ENCODE results near the gene TBX20.
"Not testable (repeated sequence)": the region's sequence is repeated elsewhere in the genome, so short reads cannot be mapped to it uniquely, and the experiment has no call there.

The TBX20 gene

GRCh38 chr7:35215063-35215462, 38.8 kb downstream of the TBX20 start:
- DNase-seq, result not testable (repeated sequence)

- DNase-seq, result not testable (repeated sequence)
These were observed 47.0 kb downstream of the TBX20 start for GRCh38 chr7:35206924-35207323.

- DNase-seq, result not testable (repeated sequence)
These were observed 49.0 kb downstream of the TBX20 start for GRCh38 chr7:35204850-35205249.

GRCh38 chr7:35204031-35204430, 49.9 kb downstream of the TBX20 start:
- not testable (repeated sequence) for DNase-seq

GRCh38 chr7:35202353-35202752, 51.5 kb downstream of the TBX20 start:
- not testable (repeated sequence) for DNase-seq

- not testable (repeated sequence) for DNase-seq
These were observed 53.7 kb downstream of the TBX20 start for GRCh38 chr7:35200170-35200569.

GRCh38 chr7:35198370-35199140, 55.3 kb downstream of the TBX20 start:
- DNase-seq, result not testable (repeated sequence)

- not testable (repeated sequence) for DNase-seq
These were observed 62.3 kb downstream of the TBX20 start for GRCh38 chr7:35191571-35191970.

- DNase-seq, result not testable (repeated sequence)
These were observed 63.6 kb downstream of the TBX20 start for GRCh38 chr7:35190146-35190773.

GRCh38 chr7:35186751-35187150, 67.1 kb downstream of the TBX20 start:
- DNase-seq, result not testable (repeated sequence)

- peak; percentile 48 for DNase-seq
These were observed 67.8 kb downstream of the TBX20 start for GRCh38 chr7:35185908-35186731.

- DNase-seq, result peak; percentile 32
These were observed 68.4 kb downstream of the TBX20 start for GRCh38 chr7:35185578-35185907.

- DNase-seq, result not testable (repeated sequence)
These were observed 68.9 kb downstream of the TBX20 start for GRCh38 chr7:35184961-35185360.

- peak; percentile 9 for DNase-seq
These were observed 69.9 kb downstream of the TBX20 start for GRCh38 chr7:35183873-35184503.

GRCh38 chr7:35180665-35181064, 73.2 kb downstream of the TBX20 start:
- DNase-seq, result not testable (repeated sequence)

- peak; percentile 52 for DNase-seq
These were observed 80.7 kb downstream of the TBX20 start for GRCh38 chr7:35173176-35173575.

GRCh38 chr7:35172131-35172530, 81.8 kb downstream of the TBX20 start:
- peak; percentile 67 for DNase-seq

GRCh38 chr7:35167658-35168057, 86.2 kb downstream of the TBX20 start:
- DNase-seq, result not testable (repeated sequence)

- DNase-seq, result not testable (repeated sequence)
These were observed 86.7 kb downstream of the TBX20 start for GRCh38 chr7:35167158-35167557.

- DNase-seq, result peak; percentile 67
These were observed 92.7 kb downstream of the TBX20 start for GRCh38 chr7:35161059-35161740.

All from OCI-M1 (cell line).